Pancreas (tissue), 10 donors: ENCODE data around the gene ZNRF4. TPM values are rescaled to one million over a fixed set of nuclear protein-coding genes. Genes with fewer than 3 reads are reported as not detected.
"Not testable (repeated sequence)": the region's sequence is repeated elsewhere in the genome, so short reads cannot be mapped to it uniquely, and the experiment has no call there.

Experiments used
- ATAC-seq, 4 donors: fragments of 200-7000 bp; cut with Tn5 transposase; one replicate each; pipeline versions ENCODE4 v1.8.0 to v1.9.1; 2020; ENCODE audit warnings: mild to moderate bottlenecking in 4 of 4, moderate library complexity in 4 of 4
- DNase-seq, 6 donors: peaks; one replicate each; pipeline ENCODE4 v3.0.0-alpha.2; 2020
- FAIRE-seq: peaks from 2 replicates; lab custom pipeline; 2012; peaks lifted over from hg19 to GRCh38; lab: Jason Lieb, UNC
- H3K27ac ChIP-seq, 4 donors: fragments of 200-600 bp; sonication (generic); 1 replicate in 3 of 4; 2 replicates in 1 of 4; pipeline versions ENCODE4 v1.5.0 to v1.8.0; 2020
- H3K27me3 ChIP-seq, 4 donors: fragments of 200-600 bp; one replicate each; pipeline ENCODE4 v1.8.0; 2021
- H3K36me3 ChIP-seq, 3 donors: fragments of 200-600 bp; sonication (generic) in 1 of 3; one replicate each; pipeline versions ENCODE4 v1.5.0 to v1.8.0; 2020 to 2021
- H3K4me1 ChIP-seq, 3 donors: fragments of 200-600 bp; one replicate each; pipeline ENCODE4 v1.8.0; 2021
- H3K4me3 ChIP-seq, 4 donors: fragments of 200-600 bp; sonication (generic) in 2 of 4; one replicate each; pipeline versions ENCODE4 v1.5.0 to v1.8.0; 2020 to 2021
- H3K9me3 ChIP-seq, 4 donors: fragments of 200-600 bp; one replicate each; pipeline ENCODE4 v1.8.0; 2021
- WGBS, 2 donors: extraction: QIAGEN DNeasy Blood & Tissue Kit; methylation state at CpG; one replicate each; pipeline ENCODE4 v1.1.7; 2013; 5-methylcytosine and 5-hydroxymethylcytosine counted together
- intact Hi-C, 3 donors: fragments of 100-400 bp; cut with DNase I; formaldehyde crosslinking; loops; one replicate each; pipeline versions ENCODE4 v1.11.1 to v1.14.2; 2022
- polyA plus RNA-seq, 2 donors: library from polyadenylated mRNA; stranded (reverse); fragments of 200-250 nt; gene quantifications; one replicate each; pipeline ENCODE4 v1.2.3, GENCODE V29; 2013
- total RNA-seq, 6 donors: library from RNA; stranded (reverse); fragmentation: NEBNext Ultra II Directional in 4 of 6; extraction: Animal tissue kit (Norgen Biotek cat#: 25700) in 4 of 6; gene quantifications; one replicate each; pipeline versions ENCODE4 v1.2.1 to v1.2.4, GENCODE V29; 2021 to 2023
- TF ChIP-seq, protein P1 (sequence below), 4 donors: fragments of 200-600 bp; sonication (generic) in 3 of 4; IDR thresholded peaks; one replicate each; pipeline versions ENCODE4 v1.5.0 to v1.8.0; 2021; ENCODE audit warnings: antibody characterized with exemption in 4 of 4
- donor health status: healthy with polysubstance abuse.
- donor health status: DM: no; HTN: no; CAD: no; lungs with moderate emphysema.
- donor health status: DM: no; HTN: no; CAD: no.
- donor health status: control.
- donor health status: control.
- donor health status: Bipolar disorder and iron deficiency.
- donor health status: DM: yes; HTN: yes; CAD: no.
- donor health status: DM: no; HTN: no; CAD: no.
- donor health status: DM: no; HTN: no; CAD: no.
- donor health status: DM: yes; HTN: yes; CAD: no.

ZNRF4 gene
- total and polyA plus RNA-seq, 8 donors = not detected

DNA sequence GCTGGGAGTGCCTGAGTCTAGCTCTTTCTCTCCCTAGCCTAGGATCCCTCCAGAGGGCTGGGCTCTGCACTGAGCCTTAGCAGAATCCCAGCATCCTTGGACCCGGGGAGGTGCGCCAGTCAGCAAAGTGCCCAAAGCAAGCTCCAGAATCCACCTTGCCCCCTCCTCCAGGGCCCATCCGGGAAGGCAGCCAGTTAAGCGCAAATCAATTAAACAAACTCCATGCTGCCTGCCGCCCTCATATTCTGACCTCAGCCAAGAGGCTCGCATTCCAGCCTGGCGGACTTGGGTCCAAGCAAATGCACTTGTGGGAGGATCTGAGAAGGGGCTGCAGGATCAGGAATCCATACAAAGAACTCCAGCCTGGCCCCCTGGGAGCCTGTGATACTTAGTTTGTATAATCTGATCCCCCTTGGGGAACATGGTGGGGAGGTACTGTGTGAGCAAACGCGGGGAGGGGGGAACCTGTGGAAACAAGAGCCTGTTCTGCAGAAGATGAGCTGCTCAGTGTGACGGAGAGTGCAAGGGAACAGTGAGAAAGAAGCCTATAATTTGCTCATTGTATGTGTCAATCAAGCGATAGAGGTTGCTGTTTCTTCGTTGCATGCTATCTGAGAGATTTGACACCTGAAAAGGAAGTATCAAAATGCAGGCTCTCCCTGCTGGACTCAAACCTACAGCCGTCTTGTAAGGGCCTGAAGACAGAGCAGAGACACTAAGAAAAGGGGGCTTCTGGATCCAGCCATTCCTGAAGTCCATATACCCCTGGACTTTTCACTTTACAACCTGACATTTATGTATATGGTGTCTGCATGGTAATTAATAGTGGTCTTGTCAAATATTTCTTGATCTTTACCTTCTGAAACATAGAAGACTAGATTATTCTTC lies 29.4 kb downstream of the ZNRF4 start:
- intact Hi-C loops = no loop called here
- H3K4me1 ChIP-seq = no peaks in the 10 kb centered on the region
- DNase-seq = peak; percentile 46 to 83 (median 63)
- peak; percentile 87 to 96 (median 92) for ATAC-seq
- H3K36me3 ChIP-seq = no peaks in the 10 kb centered on the region
- FAIRE-seq = no peak
- no peak overlapping the region for H3K4me3 ChIP-seq
- WGBS, 2 donors = 9 to 10% methylated on average over 13 of the region's 13 CpGs
- H3K9me3 ChIP-seq = no peaks in the 10 kb centered on the region
- TF ChIP-seq, protein P1, sequence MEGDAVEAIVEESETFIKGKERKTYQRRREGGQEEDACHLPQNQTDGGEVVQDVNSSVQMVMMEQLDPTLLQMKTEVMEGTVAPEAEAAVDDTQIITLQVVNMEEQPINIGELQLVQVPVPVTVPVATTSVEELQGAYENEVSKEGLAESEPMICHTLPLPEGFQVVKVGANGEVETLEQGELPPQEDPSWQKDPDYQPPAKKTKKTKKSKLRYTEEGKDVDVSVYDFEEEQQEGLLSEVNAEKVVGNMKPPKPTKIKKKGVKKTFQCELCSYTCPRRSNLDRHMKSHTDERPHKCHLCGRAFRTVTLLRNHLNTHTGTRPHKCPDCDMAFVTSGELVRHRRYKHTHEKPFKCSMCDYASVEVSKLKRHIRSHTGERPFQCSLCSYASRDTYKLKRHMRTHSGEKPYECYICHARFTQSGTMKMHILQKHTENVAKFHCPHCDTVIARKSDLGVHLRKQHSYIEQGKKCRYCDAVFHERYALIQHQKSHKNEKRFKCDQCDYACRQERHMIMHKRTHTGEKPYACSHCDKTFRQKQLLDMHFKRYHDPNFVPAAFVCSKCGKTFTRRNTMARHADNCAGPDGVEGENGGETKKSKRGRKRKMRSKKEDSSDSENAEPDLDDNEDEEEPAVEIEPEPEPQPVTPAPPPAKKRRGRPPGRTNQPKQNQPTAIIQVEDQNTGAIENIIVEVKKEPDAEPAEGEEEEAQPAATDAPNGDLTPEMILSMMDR (IDR thresholded peaks at IDR 0.05) = no peak
- H3K27ac ChIP-seq = no peak overlapping the region
- no peaks in the 10 kb centered on the region for H3K27me3 ChIP-seq

DNA sequence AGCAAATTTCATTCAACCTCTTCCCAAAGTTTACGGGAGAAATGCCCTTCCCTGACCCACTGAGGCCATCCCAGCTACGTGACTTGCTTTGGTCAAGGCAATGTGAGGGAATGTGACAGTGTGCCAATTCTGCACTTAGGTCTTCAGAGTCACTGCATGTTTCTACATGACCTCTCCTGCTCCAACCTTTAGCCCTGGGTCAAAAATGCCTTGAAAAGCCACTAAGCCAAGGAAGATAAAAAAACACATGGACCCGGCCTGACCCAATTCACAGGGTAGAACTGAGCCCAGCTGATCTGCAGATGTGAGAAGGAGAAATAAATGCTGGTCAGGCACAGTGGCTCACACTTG lies 30.0 kb downstream of the ZNRF4 start:
- 69 to 74% methylated on average over 3 of the region's 3 CpGs for WGBS, 2 donors
- Histone ChIP-seq H3K4me1 (no peaks in the 10 kb centered on the region), H3K4me3 (no peak overlapping the region), H3K27ac (no peak overlapping the region), H3K27me3 (no peaks in the 10 kb centered on the region), H3K9me3 (no peaks in the 10 kb centered on the region), H3K36me3 (no peaks in the 10 kb centered on the region)
- DNase-seq (no peak), FAIRE-seq (no peak), ATAC-seq (no peak)
- intact Hi-C loops = no loop called here
- TF ChIP-seq, protein P1 (IDR thresholded peaks at IDR 0.05) = no peak

- FAIRE-seq, DNase-seq, H3K4me3 ChIP-seq, H3K27ac ChIP-seq, H3K4me1 ChIP-seq, H3K27me3 ChIP-seq, H3K9me3 ChIP-seq, ATAC-seq, H3K36me3 ChIP-seq, intact Hi-C loops: not testable (repeated sequence)
- 75 to 93% methylated on average over 4 of the region's 4 CpGs for WGBS, 2 donors
Observed at GRCh38 chr19:5485658-5486057, 30.4 kb downstream of the ZNRF4 start.

DNA sequence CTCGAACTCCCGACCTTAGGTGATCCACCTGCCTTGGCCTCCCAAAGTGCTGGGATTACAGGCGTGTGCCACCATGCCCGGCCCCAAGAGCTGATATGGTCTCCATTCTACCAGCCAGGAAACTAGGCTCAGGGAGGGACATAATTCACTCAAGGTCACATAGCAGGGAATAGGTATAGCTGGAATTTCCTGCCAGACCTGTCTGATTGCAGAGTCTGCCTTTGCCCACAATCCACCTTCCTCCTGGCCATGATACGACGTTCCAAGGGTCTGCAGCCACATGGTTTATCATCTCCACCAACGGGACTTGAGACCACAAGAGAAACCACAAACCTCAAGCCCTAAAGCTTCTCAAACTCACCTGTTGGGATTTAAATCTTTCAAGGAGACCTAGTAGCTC lies 32.0 kb downstream of the ZNRF4 start:
- Histone ChIP-seq H3K27me3 (peaks cover 0 to 3% (median 0%) of the 10 kb centered on the region in 4 donors), H3K4me1 (no peaks in the 10 kb centered on the region), H3K27ac (no peak overlapping the region), H3K4me3 (no peak overlapping the region), H3K36me3 (no peaks in the 10 kb centered on the region), H3K9me3 (no peaks in the 10 kb centered on the region)
- WGBS, 2 donors = 29 to 31% methylated on average over 7 of the region's 7 CpGs
- ATAC-seq (peak in 2 of 4 donors; percentile 23 to 45), FAIRE-seq (no peak), DNase-seq (no peak)
- TF ChIP-seq, protein P1 (IDR thresholded peaks at IDR 0.05) = no peak
- intact Hi-C loops = no loop called here

DNA sequence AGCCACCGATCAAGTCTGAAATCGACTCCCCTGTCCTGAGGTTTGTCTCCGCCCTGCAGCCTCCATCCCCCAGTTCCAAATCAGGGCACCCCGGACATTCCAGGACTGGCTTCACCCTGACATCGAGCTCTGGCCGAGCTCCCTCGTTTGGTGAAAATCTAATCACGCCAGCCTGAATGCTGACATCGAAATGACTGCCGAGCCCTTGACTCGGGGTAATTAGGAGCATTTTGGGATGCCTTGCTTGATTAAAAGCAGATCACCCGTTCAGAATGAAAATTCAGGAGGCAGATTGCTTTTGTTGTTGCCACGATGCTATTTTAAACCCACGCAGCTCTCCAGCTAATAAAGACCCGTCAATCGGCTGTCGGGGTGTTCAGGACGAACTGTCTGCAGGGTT lies 34.3 kb downstream of the ZNRF4 start:
- WGBS, 2 donors = 30 to 39% methylated on average over 18 of the region's 18 CpGs
- TF ChIP-seq, protein P1 (IDR thresholded peaks at IDR 0.05) = no peak
- H3K4me3 ChIP-seq = no peak overlapping the region
- no peaks in the 10 kb centered on the region for H3K4me1 ChIP-seq
- DNase-seq (no peak), FAIRE-seq (no peak), ATAC-seq (no peak)
- H3K27ac ChIP-seq = no peak overlapping the region
- H3K9me3 ChIP-seq = no peaks in the 10 kb centered on the region
- H3K36me3 ChIP-seq = no peaks in the 10 kb centered on the region
- intact Hi-C loops = no loop called here
- peaks cover 0 to 3% (median 0%) of the 10 kb centered on the region in 4 donors for H3K27me3 ChIP-seq
